Calu3 (cell line): ENCODE results near the gene SELENOF. TPM values are rescaled to one million over a fixed set of nuclear protein-coding genes. Genes with fewer than 3 reads are reported as not detected.
"Not testable (repeated sequence)": the region's sequence is repeated elsewhere in the genome, so short reads cannot be mapped to it uniquely, and the experiment has no call there.

Source experiments
- BruUV-seq: library from RNA; stranded (reverse); fragments of 400-500 nt; replicated peaks from 2 replicates; lab custom pipeline; 2021; lab: Mats Ljungman, UMichigan
- CTCF ChIA-PET: fragments of 300-600 bp; sonication (Branson Sonifier 250); formaldehyde crosslinking; loops from one replicate; lab custom pipeline; 2022; ENCODE audit warnings: antibody characterized with exemption; lab: Charles Lee
- DNase-seq: peaks from one replicate; pipeline ENCODE4 v3.0.0; 2022
- H3K27ac Mint-ChIP-seq: one replicate; pipeline ENCODE4 v1.8.0; 2022; ENCODE audit warnings: mixed read lengths; ENCODE audit not compliant: unreplicated experiment
- H3K27me3 Mint-ChIP-seq: one replicate; pipeline ENCODE4 v1.8.0; 2022; ENCODE audit warnings: mixed read lengths; ENCODE audit not compliant: unreplicated experiment
- H3K36me3 Mint-ChIP-seq: one replicate; pipeline ENCODE4 v1.8.0; 2022; ENCODE audit warnings: mild to moderate bottlenecking, moderate library complexity, mixed read lengths; ENCODE audit not compliant: insufficient read depth, unreplicated experiment
- H3K4me1 Mint-ChIP-seq: one replicate; pipeline ENCODE4 v1.8.0; 2022; ENCODE audit warnings: mild to moderate bottlenecking, low read depth, mixed read lengths; ENCODE audit not compliant: unreplicated experiment
- H3K4me3 Mint-ChIP-seq: one replicate; pipeline ENCODE4 v1.8.0; 2022; ENCODE audit warnings: mild to moderate bottlenecking, low read depth, moderate library complexity, mixed read lengths; ENCODE audit not compliant: unreplicated experiment
- H3K9me3 Mint-ChIP-seq: one replicate; pipeline ENCODE4 v1.8.0; 2022; ENCODE audit warnings: low read depth, mixed read lengths; ENCODE audit not compliant: unreplicated experiment
- CTCF ChIP-seq: fragments of 200-600 bp; IDR thresholded peaks from one replicate; pipeline ENCODE4 v1.8.0; 2022; ENCODE audit warnings: antibody characterized with exemption; ENCODE audit not compliant: unreplicated experiment
- intact Hi-C: fragments of 100-400 bp; cut with micrococcal nuclease; formaldehyde crosslinking; loops from one replicate; pipeline ENCODE4 v1.10.0; 2022; ENCODE audit not compliant: unreplicated experiment
- total RNA-seq: library from RNA; stranded (reverse); gene quantifications from 2 replicates; pipeline ENCODE4 v1.2.3, GENCODE V29; 2022

SELENOF gene
- total RNA-seq, 1 experiment from 2014 or later, result 296 TPM

- no peak for DNase-seq
- no peak for TF ChIP-seq CTCF
- Mint-ChIP-seq H3K9me3 (no peaks in the 10 kb centered on the region), H3K27me3 (no peaks in the 10 kb centered on the region), H3K4me3 (no peak overlapping the region), H3K4me1 (peaks cover 14% of the 10 kb centered on the region), H3K27ac (no peak overlapping the region), H3K36me3 (no peaks in the 10 kb centered on the region)
- no TSS peak for BruUV-seq
- intact Hi-C loops, result no loop called here
- CTCF ChIA-PET, result no interaction called here
These were observed 91.5 kb downstream of the SELENOF start for GRCh38 chr1:86822459-86822858.

- TF ChIP-seq CTCF, result no peak
- no peaks in the 10 kb centered on the region for H3K36me3 Mint-ChIP-seq
- no peaks in the 10 kb centered on the region for H3K27me3 Mint-ChIP-seq
- BruUV-seq, result no TSS peak
- no peak overlapping the region for H3K27ac Mint-ChIP-seq
- H3K9me3 Mint-ChIP-seq, result no peaks in the 10 kb centered on the region
- peaks cover 17% of the 10 kb centered on the region for H3K4me1 Mint-ChIP-seq
- CTCF ChIA-PET, result no interaction called here
- no peak for DNase-seq
- no peak overlapping the region for H3K4me3 Mint-ChIP-seq
- intact Hi-C loops, result no loop called here
These were observed 92.0 kb downstream of the SELENOF start for GRCh38 chr1:86821956-86822355.

GRCh38 chr1:86819970-86820369 is 94.0 kb downstream of the SELENOF start:
- intact Hi-C loops, H3K4me3 Mint-ChIP-seq, DNase-seq, H3K9me3 Mint-ChIP-seq, H3K36me3 Mint-ChIP-seq, H3K27me3 Mint-ChIP-seq, CTCF ChIA-PET, BruUV-seq, H3K27ac Mint-ChIP-seq: not testable (repeated sequence)
- H3K4me1 Mint-ChIP-seq, result peaks cover 16% of the 10 kb centered on the region

- CTCF ChIA-PET, H3K27me3 Mint-ChIP-seq, BruUV-seq, H3K9me3 Mint-ChIP-seq, intact Hi-C loops, H3K36me3 Mint-ChIP-seq: not testable (repeated sequence)
- Mint-ChIP-seq H3K4me3 (peak overlapping the region; percentile 12), H3K4me1 (peaks cover 16% of the 10 kb centered on the region), H3K27ac (peak overlapping the region; percentile 3)
- DNase-seq, result peak; percentile 8
These were observed 96.6 kb downstream of the SELENOF start for GRCh38 chr1:86817246-86817826.

- BruUV-seq, H3K27me3 Mint-ChIP-seq, intact Hi-C loops, H3K4me3 Mint-ChIP-seq, H3K9me3 Mint-ChIP-seq, DNase-seq, H3K27ac Mint-ChIP-seq, CTCF ChIA-PET, H3K36me3 Mint-ChIP-seq: not testable (repeated sequence)
- H3K4me1 Mint-ChIP-seq, result peaks cover 16% of the 10 kb centered on the region
These were observed 99.8 kb downstream of the SELENOF start for GRCh38 chr1:86814118-86814517.

Other genes starting within 250 kb of the SELENOF start
- 53.4 and 54.6 TPM in 2 replicates for gene SH3GLB1, start 209.6 kb downstream of the SELENOF start, total RNA-seq
- gene HS2ST1, start 509 bp upstream of the SELENOF start, total RNA-seq, result 40.8 and 54.0 TPM in 2 replicates